Pancreas (tissue), 10 donors: ENCODE results near the gene ARFGAP1. TPM values are rescaled to one million over a fixed set of nuclear protein-coding genes. Genes with fewer than 3 reads are reported as not detected.

ENCODE experiments used
- ATAC-seq, 4 donors: fragments of 200-7000 bp; cut with Tn5 transposase; one replicate each; pipeline versions ENCODE4 v1.8.0 to v1.9.1; 2020; ENCODE audit warnings: mild to moderate bottlenecking in 4 of 4, moderate library complexity in 4 of 4
- DNase-seq, 6 donors: peaks; one replicate each; pipeline ENCODE4 v3.0.0-alpha.2; 2020
- FAIRE-seq: peaks from 2 replicates; lab custom pipeline; 2012; peaks lifted over from hg19 to GRCh38; lab: Jason Lieb, UNC
- H3K27ac ChIP-seq, 4 donors: fragments of 200-600 bp; sonication (generic); 1 replicate in 3 of 4; 2 replicates in 1 of 4; pipeline versions ENCODE4 v1.5.0 to v1.8.0; 2020
- H3K27me3 ChIP-seq, 4 donors: fragments of 200-600 bp; one replicate each; pipeline ENCODE4 v1.8.0; 2021
- H3K36me3 ChIP-seq, 3 donors: fragments of 200-600 bp; sonication (generic) in 1 of 3; one replicate each; pipeline versions ENCODE4 v1.5.0 to v1.8.0; 2020 to 2021
- H3K4me1 ChIP-seq, 3 donors: fragments of 200-600 bp; one replicate each; pipeline ENCODE4 v1.8.0; 2021
- H3K4me3 ChIP-seq, 4 donors: fragments of 200-600 bp; sonication (generic) in 2 of 4; one replicate each; pipeline versions ENCODE4 v1.5.0 to v1.8.0; 2020 to 2021
- H3K9me3 ChIP-seq, 4 donors: fragments of 200-600 bp; one replicate each; pipeline ENCODE4 v1.8.0; 2021
- WGBS, 2 donors: extraction: QIAGEN DNeasy Blood & Tissue Kit; methylation state at CpG; one replicate each; pipeline ENCODE4 v1.1.7; 2013; 5-methylcytosine and 5-hydroxymethylcytosine counted together
- intact Hi-C, 3 donors: fragments of 100-400 bp; cut with DNase I; formaldehyde crosslinking; loops; one replicate each; pipeline versions ENCODE4 v1.11.1 to v1.14.2; 2022
- polyA plus RNA-seq, 2 donors: library from polyadenylated mRNA; stranded (reverse); fragments of 200-250 nt; gene quantifications; one replicate each; pipeline ENCODE4 v1.2.3, GENCODE V29; 2013
- total RNA-seq, 6 donors: library from RNA; stranded (reverse); fragmentation: NEBNext Ultra II Directional in 4 of 6; extraction: Animal tissue kit (Norgen Biotek cat#: 25700) in 4 of 6; gene quantifications; one replicate each; pipeline versions ENCODE4 v1.2.1 to v1.2.4, GENCODE V29; 2021 to 2023
- TF ChIP-seq, protein P1 (sequence below), 4 donors: fragments of 200-600 bp; sonication (generic) in 3 of 4; IDR thresholded peaks; one replicate each; pipeline versions ENCODE4 v1.5.0 to v1.8.0; 2021; ENCODE audit warnings: antibody characterized with exemption in 4 of 4
- donor health status: healthy with polysubstance abuse.
- donor health status: DM: no; HTN: no; CAD: no; lungs with moderate emphysema.
- donor health status: DM: no; HTN: no; CAD: no.
- donor health status: control.
- donor health status: control.
- donor health status: Bipolar disorder and iron deficiency.
- donor health status: DM: yes; HTN: yes; CAD: no.
- donor health status: DM: no; HTN: no; CAD: no.
- donor health status: DM: no; HTN: no; CAD: no.
- donor health status: DM: yes; HTN: yes; CAD: no.

The ARFGAP1 gene
- total and polyA plus RNA-seq, 8 donors, result 34.0 to 251 (median 53.3) TPM

DNA sequence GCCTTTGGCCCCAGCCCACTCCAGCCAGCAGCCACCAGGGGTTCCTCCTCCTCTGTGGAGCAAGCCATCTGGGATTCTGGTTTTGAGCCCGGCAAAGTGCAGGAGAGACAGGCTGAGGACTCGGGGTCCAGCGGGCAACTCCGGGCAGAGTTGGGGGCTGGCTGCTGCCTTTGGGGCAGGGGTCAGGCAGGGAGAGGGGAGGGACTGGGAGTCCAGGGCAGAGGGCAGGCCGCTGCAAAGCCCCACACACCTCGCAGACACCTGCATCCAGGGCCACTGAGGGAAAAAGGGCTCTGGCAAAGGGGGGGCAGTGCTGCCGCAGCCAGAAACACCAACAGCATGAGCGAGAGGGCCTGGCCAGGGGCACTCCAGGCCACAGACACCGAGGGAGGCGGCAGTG lies 28.1 kb upstream of the ARFGAP1 start:
- FAIRE-seq, result no peak
- intact Hi-C loops, result no loop called here
- no peak for ATAC-seq
- peaks cover 0 to 4% (median 0%) of the 10 kb centered on the region in 4 donors for H3K27me3 ChIP-seq
- H3K9me3 ChIP-seq, result no peaks in the 10 kb centered on the region
- H3K27ac ChIP-seq, result no peak overlapping the region
- TF ChIP-seq, protein P1, sequence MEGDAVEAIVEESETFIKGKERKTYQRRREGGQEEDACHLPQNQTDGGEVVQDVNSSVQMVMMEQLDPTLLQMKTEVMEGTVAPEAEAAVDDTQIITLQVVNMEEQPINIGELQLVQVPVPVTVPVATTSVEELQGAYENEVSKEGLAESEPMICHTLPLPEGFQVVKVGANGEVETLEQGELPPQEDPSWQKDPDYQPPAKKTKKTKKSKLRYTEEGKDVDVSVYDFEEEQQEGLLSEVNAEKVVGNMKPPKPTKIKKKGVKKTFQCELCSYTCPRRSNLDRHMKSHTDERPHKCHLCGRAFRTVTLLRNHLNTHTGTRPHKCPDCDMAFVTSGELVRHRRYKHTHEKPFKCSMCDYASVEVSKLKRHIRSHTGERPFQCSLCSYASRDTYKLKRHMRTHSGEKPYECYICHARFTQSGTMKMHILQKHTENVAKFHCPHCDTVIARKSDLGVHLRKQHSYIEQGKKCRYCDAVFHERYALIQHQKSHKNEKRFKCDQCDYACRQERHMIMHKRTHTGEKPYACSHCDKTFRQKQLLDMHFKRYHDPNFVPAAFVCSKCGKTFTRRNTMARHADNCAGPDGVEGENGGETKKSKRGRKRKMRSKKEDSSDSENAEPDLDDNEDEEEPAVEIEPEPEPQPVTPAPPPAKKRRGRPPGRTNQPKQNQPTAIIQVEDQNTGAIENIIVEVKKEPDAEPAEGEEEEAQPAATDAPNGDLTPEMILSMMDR (IDR thresholded peaks at IDR 0.05), result no peak
- H3K4me1 ChIP-seq, result no peaks in the 10 kb centered on the region
- 78 to 80% methylated on average over 10 of the region's 10 CpGs for WGBS, 2 donors
- no peak for DNase-seq
- H3K36me3 ChIP-seq, result no peaks in the 10 kb centered on the region
- H3K4me3 ChIP-seq, result no peak overlapping the region

GRCh38 chr20:63246490-63247288 lies 25.9 kb upstream of the ARFGAP1 start:
- H3K27me3 ChIP-seq, result peaks cover 0 to 6% (median 0%) of the 10 kb centered on the region in 4 donors
- no peaks in the 10 kb centered on the region for H3K4me1 ChIP-seq
- no peak overlapping the region for H3K27ac ChIP-seq
- intact Hi-C loops, result no loop called here
- no peaks in the 10 kb centered on the region for H3K9me3 ChIP-seq
- H3K36me3 ChIP-seq, result no peaks in the 10 kb centered on the region
- ATAC-seq, result peak; percentile 65 to 84 (median 75)
- TF ChIP-seq, protein P1 (IDR thresholded peaks at IDR 0.05), result no peak
- peak in 5 of 6 donors; percentile 11 to 81 (median 63) for DNase-seq
- H3K4me3 ChIP-seq, result peak overlapping the region in 1 of 4 donors; percentile 10
- WGBS, 2 donors, result 29 to 30% methylated on average over 45 to 50 of the region's 50 CpGs
- no peak for FAIRE-seq

GRCh38 chr20:63247671-63248228 lies 24.9 kb upstream of the ARFGAP1 start:
- Histone ChIP-seq H3K36me3 (no peaks in the 10 kb centered on the region), H3K4me3 (no peak overlapping the region), H3K27ac (no peak overlapping the region), H3K4me1 (no peaks in the 10 kb centered on the region), H3K9me3 (no peaks in the 10 kb centered on the region), H3K27me3 (peaks cover 0 to 16% (median 0%) of the 10 kb centered on the region in 4 donors)
- no peak for DNase-seq
- intact Hi-C loops, result no loop called here
- no peak for FAIRE-seq
- TF ChIP-seq, protein P1 (IDR thresholded peaks at IDR 0.05), result no peak
- no peak for ATAC-seq
- 41 to 53% methylated on average over 23 to 24 of the region's 24 CpGs for WGBS, 2 donors

DNA sequence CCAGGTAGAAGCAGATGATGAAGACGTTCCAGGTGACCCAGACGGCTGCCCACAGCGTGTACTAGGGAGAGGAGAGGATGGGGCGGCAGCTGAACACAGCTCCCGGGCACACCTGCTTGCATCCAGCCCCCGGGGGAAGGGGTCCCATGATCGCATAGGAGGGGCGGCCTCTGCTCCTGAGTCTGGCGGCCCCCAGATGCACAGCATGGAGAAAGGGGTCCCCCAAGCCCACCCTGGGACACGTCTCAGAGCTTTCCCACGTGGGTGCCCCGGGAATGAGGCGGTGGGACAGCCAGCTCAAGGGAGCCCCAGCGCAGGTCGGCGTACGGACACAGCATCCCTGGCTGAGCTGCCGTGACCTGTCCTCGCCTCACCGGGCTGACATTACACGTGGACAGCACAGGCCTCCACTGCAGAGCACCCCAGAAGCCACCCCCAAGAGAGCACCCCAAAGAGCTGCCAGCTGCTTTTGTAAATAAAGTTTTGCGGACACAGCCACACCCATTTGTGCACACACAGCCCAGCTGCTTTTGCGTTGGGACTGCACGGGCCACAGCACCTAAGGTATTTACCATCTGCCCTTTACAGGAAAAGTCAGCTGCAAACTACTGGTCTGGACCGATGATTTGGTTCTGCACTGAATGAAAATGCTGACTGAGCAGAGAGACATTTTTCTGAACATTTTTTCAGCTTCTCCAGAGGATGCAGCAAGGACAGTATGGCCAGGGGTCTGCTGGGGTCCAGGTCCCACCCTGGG lies 23.6 kb upstream of the ARFGAP1 start:
- FAIRE-seq (no peak), DNase-seq (no peak), ATAC-seq (no peak)
- H3K36me3 ChIP-seq, result no peaks in the 10 kb centered on the region
- H3K9me3 ChIP-seq, result no peaks in the 10 kb centered on the region
- 50 to 56% methylated on average over 25 of the region's 25 CpGs for WGBS, 2 donors
- intact Hi-C loops, result no loop called here
- peaks cover 0 to 21% (median 3%) of the 10 kb centered on the region in 4 donors for H3K27me3 ChIP-seq
- TF ChIP-seq, protein P1 (IDR thresholded peaks at IDR 0.05), result no peak
- no peak overlapping the region for H3K27ac ChIP-seq
- no peak overlapping the region for H3K4me3 ChIP-seq
- H3K4me1 ChIP-seq, result peaks cover 0 to 8% (median 0%) of the 10 kb centered on the region in 3 donors
